OCI-LY7 (cell line): Measurements from ENCODE around the gene PIAS4. TPM values are rescaled to one million over a fixed set of nuclear protein-coding genes. Genes with fewer than 3 reads are reported as not detected.

Source experiments
- BruUV-seq: library from RNA; stranded (reverse); fragments of 400-500 nt; replicated peaks from 2 replicates; lab custom pipeline; 2021; lab: Mats Ljungman, UMichigan
- CTCF ChIA-PET: fragments of 300-600 bp; sonication (Branson Sonifier 250); formaldehyde crosslinking; loops from one replicate; lab custom pipeline; 2022; ENCODE audit warnings: antibody characterized with exemption; ENCODE audit not compliant: unreplicated experiment; lab: Charles Lee
- POLR2A ChIA-PET: fragments of 300-600 bp; sonication (Branson Sonifier 250); formaldehyde crosslinking; loops from one replicate; lab custom pipeline; 2022; ENCODE audit warnings: antibody characterized with exemption; lab: Charles Lee
- DNase-seq: peaks from one replicate; pipeline ENCODE4 v3.0.0-alpha.2; 2015; ENCODE audit warnings: low spot score
- H2AFZ ChIP-seq: fragments of 200-600 bp; sonication (generic), shearing (Covaris generic); 2 replicates; pipeline ENCODE4 v1.6.1; 2014; ENCODE audit warnings: mild to moderate bottlenecking, antibody characterized with exemption, low read length, moderate library complexity
- H3K27ac ChIP-seq: fragments of 200-600 bp; sonication (generic); 2 replicates; pipeline ENCODE4 v1.5.1; 2014; ENCODE audit warnings: mixed run types, low read depth, mild to moderate bottlenecking, moderate library complexity, low read length, inconsistent platforms; ENCODE audit not compliant: poor library complexity, severe bottlenecking
- H3K36me3 ChIP-seq: fragments of 200-600 bp; sonication (generic); 2 replicates; pipeline ENCODE4 v1.6.1; 2014; ENCODE audit warnings: mild to moderate bottlenecking, antibody characterized with exemption, low read length, moderate library complexity, mixed read lengths; ENCODE audit not compliant: insufficient read depth
- H3K4me1 ChIP-seq: fragments of 200-600 bp; sonication (generic); 2 replicates; pipeline ENCODE4 v1.5.1; 2014; ENCODE audit warnings: mild to moderate bottlenecking, low read length; ENCODE audit not compliant: insufficient read depth, poor library complexity, severe bottlenecking
- H3K4me2 ChIP-seq: fragments of 200-600 bp; sonication (generic); 2 replicates; pipeline ENCODE4 v1.6.1; 2014; ENCODE audit warnings: mild to moderate bottlenecking, low read length
- H3K4me3 ChIP-seq: fragments of 200-600 bp; sonication (generic); 2 replicates; pipeline ENCODE4 v1.5.1; 2014; ENCODE audit warnings: mild to moderate bottlenecking, low read depth, low read length; ENCODE audit not compliant: poor library complexity, severe bottlenecking
- H3K79me2 ChIP-seq: fragments of 200-600 bp; sonication (generic); 2 replicates; pipeline ENCODE4 v1.6.1; 2016; ENCODE audit warnings: low read depth, mild to moderate bottlenecking, low read length, moderate library complexity, mixed read lengths; ENCODE audit not compliant: insufficient read depth
- H3K9me2 ChIP-seq: fragments of 200-600 bp; sonication (generic); 2 replicates; pipeline ENCODE4 v1.6.1; 2016; ENCODE audit warnings: mild to moderate bottlenecking, low read length, mixed read lengths; ENCODE audit not compliant: insufficient read depth
- H3K9me3 ChIP-seq: fragments of 200-600 bp; sonication (generic); 2 replicates; pipeline ENCODE4 v1.6.1; 2014; ENCODE audit warnings: mild to moderate bottlenecking, mixed run types, low read length, mixed read lengths
- H4K20me1 ChIP-seq: fragments of 200-600 bp; sonication (generic); 2 replicates; pipeline ENCODE4 v1.6.1; 2014; ENCODE audit warnings: mild to moderate bottlenecking, antibody characterized with exemption, low read length, moderate library complexity, mixed read lengths; ENCODE audit not compliant: insufficient read depth
- CTCF ChIP-seq: fragments of 200-600 bp; sonication (generic); conservative IDR thresholded peaks from 2 replicates; pipeline ENCODE4 v1.5.1; 2014; ENCODE audit warnings: mild to moderate bottlenecking, antibody characterized with exemption, low read length, moderate library complexity, mixed read lengths
- EZH2phosphoT487 ChIP-seq: fragments of 200-600 bp; sonication (generic); IDR thresholded peaks from 2 replicates; pipeline ENCODE4 v1.6.1; 2018; ENCODE audit warnings: low read depth, borderline replicate concordance, mild to moderate bottlenecking, mixed run types, antibody characterized with exemption, low read length, moderate library complexity, mixed read lengths
- intact Hi-C: fragments of 100-400 bp; cut with micrococcal nuclease; formaldehyde crosslinking; loops from one replicate; pipeline ENCODE4 v1.10.0; 2022; ENCODE audit not compliant: unreplicated experiment
- total RNA-seq, 2 experiments: library from RNA; depleted of rRNA in 1 of 2; stranded (reverse); fragments of >200 nt in 1 of 2; shearing (Covaris generic) in 1 of 2; gene quantifications; 2 replicates each; pipeline ENCODE4 v1.2.3, GENCODE V29; 2014 to 2022

The PIAS4 gene
- total RNA-seq, 2 experiments from 2014 or later = 25.3 to 35.0 TPM

GRCh38 chr19:3975144-3975543, 32.4 kb upstream of the PIAS4 start:
- intact Hi-C loops = no loop called here
- POLR2A ChIA-PET = interaction anchor here (0.7 kb wide), 3 partner anchors 14 to 1800 kb away, joined by 3 to 6 read pairs (median 4); no protein-coding TSS in a partner anchor

DNA sequence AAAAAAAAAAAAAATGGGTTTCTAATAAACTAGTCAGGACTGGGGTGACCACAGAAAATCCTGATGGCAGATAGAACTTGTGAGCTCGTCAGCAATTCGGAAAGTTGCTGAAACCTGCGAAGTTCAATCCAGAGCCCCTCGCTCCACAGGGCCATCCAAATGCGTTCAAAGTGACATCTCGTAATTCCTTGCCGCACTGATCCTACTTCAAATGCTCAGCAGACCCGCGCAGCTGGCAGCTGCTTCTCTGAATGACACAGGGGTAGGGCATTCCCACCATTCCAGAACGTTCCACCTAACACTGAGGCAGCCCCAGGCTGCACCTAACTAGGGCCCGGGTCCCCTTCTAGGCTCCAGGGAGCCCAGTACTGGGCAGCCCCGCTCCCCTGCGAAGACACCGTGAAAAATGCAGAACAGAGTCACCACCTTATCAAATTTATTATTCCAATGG, 31.9 kb upstream of the PIAS4 start:
- intact Hi-C loops = no loop called here
- no peak for DNase-seq

More at GRCh38 chr19:3975144-3975543, 32.4 kb upstream of the PIAS4 start:
- no peaks in the 10 kb centered on the region for H3K9me2 ChIP-seq
- CTCF ChIA-PET = no interaction called here
- no peak overlapping the region for H3K4me2 ChIP-seq
- peaks cover 13% of the 10 kb centered on the region; the same call in 1 of the 2 replicates for H4K20me1 ChIP-seq
- no peaks in the 10 kb centered on the region for H3K9me3 ChIP-seq
- no peak overlapping the region for H3K4me3 ChIP-seq
- BruUV-seq = no TSS peak
- no peak overlapping the region for H2AFZ ChIP-seq
- TF ChIP-seq EZH2phosphoT487 (no peak), CTCF (no peak)
- DNase-seq = no peak
- peaks cover 59% of the 10 kb centered on the region for H3K36me3 ChIP-seq
- peaks cover 18% of the 10 kb centered on the region for H3K79me2 ChIP-seq
- H3K27ac ChIP-seq = no peak overlapping the region
- H3K4me1 ChIP-seq = peaks cover 14% of the 10 kb centered on the region

More for the DNA sequence above, 31.9 kb upstream of the PIAS4 start:
- H3K79me2 ChIP-seq = peaks cover 18% of the 10 kb centered on the region
- no peaks in the 10 kb centered on the region for H3K9me3 ChIP-seq
- no peak for TF ChIP-seq CTCF
- no peak for TF ChIP-seq EZH2phosphoT487
- ChIA-PET POLR2A (interaction anchor here (0.7 kb wide), 3 partner anchors 13 to 1799 kb away, joined by 3 to 6 read pairs (median 4); no protein-coding TSS in a partner anchor), CTCF (no interaction called here)
- peaks cover 65% of the 10 kb centered on the region for H3K36me3 ChIP-seq
- no peak overlapping the region for H3K4me2 ChIP-seq
- H4K20me1 ChIP-seq = peaks cover 18% of the 10 kb centered on the region; the same call in 1 of the 2 replicates
- no TSS peak for BruUV-seq
- no peaks in the 10 kb centered on the region for H3K9me2 ChIP-seq
- H3K27ac ChIP-seq = no peak overlapping the region
- H2AFZ ChIP-seq = no peak overlapping the region
- peaks cover 12% of the 10 kb centered on the region for H3K4me1 ChIP-seq
- H3K4me3 ChIP-seq = no peak overlapping the region
